ENCODE measurements around the gene POU6F2.

POU6F2 gene

GRCh38 chr7:39128287-39128843, 150.7 kb downstream of the POU6F2 start:
- no peak for DNase-seq (ENCODE audit: low read depth in 2 of 2)

GRCh38 chr7:39130274-39130673, 152.6 kb downstream of the POU6F2 start:
- DNase-seq (ENCODE audit: low read depth in 2 of 2): no peak

GRCh38 chr7:39130857-39131526, 153.3 kb downstream of the POU6F2 start:
- DNase-seq (ENCODE audit: low read depth in 2 of 2): no peak

- no peak for DNase-seq (ENCODE audit: low read depth in 2 of 2)
Observed at GRCh38 chr7:39132306-39132705, 154.6 kb downstream of the POU6F2 start.

- no peak for DNase-seq (ENCODE audit: low read depth in 2 of 2)
Observed at GRCh38 chr7:39133088-39133487, 155.4 kb downstream of the POU6F2 start.

DNA sequence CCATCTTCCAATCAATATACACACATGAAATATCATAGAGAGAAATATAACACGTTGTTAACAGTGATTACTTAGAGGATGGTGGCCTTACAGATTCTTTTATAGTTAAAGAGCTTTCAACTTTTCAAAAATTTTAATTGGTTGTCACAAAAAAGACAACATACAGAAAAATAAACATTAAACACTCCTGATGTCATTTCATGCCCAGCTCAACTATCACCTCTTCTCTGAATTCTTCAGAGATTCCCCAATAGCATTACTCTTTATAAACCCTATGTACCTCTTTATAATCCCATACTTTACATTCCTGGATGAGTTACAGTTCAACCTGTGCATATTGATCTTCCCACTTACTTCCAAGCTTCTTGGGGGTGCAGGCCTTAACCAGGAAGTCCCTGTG, 159.8 kb downstream of the POU6F2 start:
- no peak for DNase-seq (ENCODE audit: low read depth in 2 of 2)

DNA sequence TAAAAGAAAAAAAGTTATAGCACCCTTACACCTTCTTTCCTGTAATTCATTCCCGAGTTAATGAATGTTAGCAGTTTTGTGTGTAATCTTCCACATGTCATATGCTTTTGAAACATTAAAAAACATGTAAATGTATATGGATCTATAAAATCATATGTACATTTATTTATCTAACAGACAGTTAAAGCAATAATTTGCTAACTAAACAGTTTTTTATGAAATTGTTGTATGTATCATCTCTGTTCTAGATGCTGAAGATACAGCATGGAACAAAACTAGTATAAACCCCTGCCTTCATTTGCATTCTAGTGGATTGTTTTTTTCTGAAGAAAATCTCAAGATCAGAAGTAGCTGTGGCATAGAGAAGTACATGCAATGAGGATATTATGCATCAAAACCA, 165.0 kb downstream of the POU6F2 start:
- DNase-seq (ENCODE audit: low read depth in 2 of 2): no peak

- DNase-seq (ENCODE audit: low read depth in 2 of 2): no peak
Observed at GRCh38 chr7:39144420-39144819, 166.7 kb downstream of the POU6F2 start.

DNA sequence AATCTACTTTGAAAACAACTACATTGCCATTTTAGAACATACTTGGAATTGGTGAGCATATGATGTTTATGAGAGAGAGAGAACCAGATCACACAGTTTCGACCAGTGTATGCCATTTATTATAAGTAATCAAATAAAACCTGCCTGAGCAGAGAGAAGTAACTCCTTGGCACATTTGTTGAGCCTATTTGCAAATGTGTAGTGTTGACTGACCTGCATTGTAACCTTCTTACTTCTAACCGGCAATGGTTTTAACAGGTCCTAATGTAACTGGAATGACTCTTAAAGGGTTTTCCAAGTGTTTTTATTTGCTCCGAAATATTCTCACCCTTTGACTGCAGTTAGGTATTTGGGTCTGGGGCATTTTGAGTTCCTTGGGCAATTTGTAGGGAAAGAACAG, 167.6 kb downstream of the POU6F2 start:
- DNase-seq (ENCODE audit: low read depth in 2 of 2): no peak

- no peak for DNase-seq (ENCODE audit: low read depth in 2 of 2)
Observed at GRCh38 chr7:39145935-39146334, 168.2 kb downstream of the POU6F2 start.

DNA sequence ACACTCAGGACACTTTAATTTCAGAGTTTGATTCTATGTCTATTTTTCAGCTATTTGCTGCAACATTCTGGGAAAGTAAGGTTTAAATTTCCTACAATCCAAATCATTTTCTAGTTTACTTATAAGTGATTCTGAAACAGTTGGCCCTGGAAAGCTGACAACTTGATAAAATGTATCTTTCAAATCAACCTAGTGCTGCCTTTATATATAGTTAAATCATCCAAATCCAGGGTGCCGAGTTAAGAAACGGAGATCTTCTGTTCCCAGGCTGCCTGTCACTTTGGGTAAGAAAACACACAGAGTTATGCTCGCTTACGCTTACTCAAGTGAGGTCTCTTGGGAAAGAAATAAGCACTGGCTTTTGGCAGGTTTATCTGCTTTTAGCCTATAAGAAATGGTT, 175.0 kb downstream of the POU6F2 start:
- no peak for DNase-seq (ENCODE audit: low read depth in 2 of 2)

- DNase-seq (ENCODE audit: low read depth in 2 of 2): no peak
Observed at GRCh38 chr7:39153113-39153512, 175.4 kb downstream of the POU6F2 start.

DNA sequence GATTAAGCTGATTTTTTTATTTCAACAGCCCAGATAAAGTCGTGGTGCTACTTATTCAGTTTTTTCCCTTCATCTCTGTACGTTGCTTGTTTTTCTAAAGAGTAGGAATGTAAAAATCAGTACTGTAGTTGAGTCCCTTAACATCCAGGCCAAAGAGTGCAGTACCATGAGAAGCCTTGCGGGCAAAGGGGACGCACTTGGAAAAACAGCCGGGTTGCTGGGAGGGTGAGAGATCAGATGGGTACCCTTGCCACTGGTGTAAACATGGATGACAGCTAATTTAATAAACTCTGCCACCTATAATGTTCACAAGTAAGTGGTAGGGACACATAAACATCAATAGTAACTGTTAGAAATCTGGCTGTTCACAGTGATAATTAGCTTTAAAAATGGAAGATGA, 175.9 kb downstream of the POU6F2 start:
- no peak for DNase-seq (ENCODE audit: low read depth in 2 of 2)

- DNase-seq (ENCODE audit: low read depth in 2 of 2): no peak
Observed at GRCh38 chr7:39154815-39155214, 177.1 kb downstream of the POU6F2 start.

DNA sequence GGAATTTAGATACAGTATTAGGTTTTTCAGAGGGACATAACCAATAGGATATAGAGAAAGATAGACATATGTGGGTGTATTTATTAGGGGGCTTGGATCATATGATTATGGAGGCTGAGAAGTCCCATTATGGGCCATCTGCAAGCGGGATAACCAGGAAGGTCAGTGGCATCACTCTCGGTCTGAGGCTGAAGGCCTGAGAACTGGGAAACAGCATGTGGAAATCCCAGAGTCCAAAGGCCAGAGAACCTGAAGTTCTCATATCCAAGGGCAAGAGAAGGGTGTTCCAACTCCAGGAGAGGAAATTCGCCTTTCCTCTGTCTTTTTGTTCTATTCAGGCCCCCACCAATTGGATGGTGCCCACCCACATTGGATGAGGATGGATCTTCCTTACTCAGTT, 180.7 kb downstream of the POU6F2 start:
- DNase-seq (ENCODE audit: low read depth in 2 of 2): no peak

- DNase-seq (ENCODE audit: low read depth in 2 of 2): no peak
Observed at GRCh38 chr7:39161903-39162302, 184.2 kb downstream of the POU6F2 start.

DNA sequence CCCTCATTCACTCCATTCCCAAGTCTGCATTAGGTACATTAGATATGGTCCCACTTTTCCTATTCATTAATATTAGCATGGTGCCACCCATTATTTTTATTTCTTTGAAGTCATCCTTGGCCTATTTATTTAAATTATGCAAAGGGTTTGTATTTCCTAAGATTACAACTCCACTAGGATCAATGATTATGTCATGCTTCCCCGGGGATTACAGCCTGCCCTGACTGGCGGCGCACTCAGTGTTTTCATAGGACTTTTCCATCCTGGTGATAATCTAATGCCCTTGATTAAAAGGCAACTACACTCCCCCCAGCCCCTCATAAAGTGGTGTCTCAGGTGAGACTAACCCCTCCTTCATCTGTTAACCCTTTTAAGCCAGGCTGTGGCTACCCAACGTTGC, 187.2 kb downstream of the POU6F2 start:
- no peak for DNase-seq (ENCODE audit: low read depth in 2 of 2)

DNA sequence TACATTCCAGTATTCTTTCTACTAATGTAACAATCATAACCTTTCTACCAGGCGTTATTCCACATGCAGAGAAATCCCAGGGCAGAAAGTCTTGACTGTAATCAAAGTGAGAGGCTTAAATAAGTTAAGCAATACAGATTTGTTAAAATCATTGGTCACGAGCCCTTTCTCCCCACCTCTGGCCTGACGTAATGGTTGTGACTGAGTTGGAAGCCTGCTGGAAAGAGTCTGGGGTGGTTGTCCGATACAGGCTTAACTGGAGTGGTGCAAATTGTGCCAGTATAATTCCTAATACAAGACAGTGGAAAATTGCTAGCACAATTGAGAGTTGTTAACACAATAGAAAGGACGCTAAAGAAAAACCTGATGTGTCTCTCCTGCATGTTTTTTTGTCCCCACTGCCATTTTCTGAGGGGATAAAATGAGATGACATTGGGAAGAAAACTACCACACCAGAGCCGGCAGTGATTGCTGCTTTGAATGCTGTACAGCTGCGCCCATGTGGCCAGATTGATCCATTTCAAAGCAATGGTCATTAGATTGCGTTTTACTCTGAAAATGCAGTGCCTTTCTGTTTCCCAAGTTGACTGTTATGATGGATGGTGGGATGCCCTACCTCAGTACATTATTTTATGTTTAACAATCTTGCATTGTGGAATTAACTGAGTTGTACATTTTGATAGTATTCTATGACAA, 190.8 kb downstream of the POU6F2 start:
- no peak for DNase-seq (ENCODE audit: low read depth in 2 of 2)

DNA sequence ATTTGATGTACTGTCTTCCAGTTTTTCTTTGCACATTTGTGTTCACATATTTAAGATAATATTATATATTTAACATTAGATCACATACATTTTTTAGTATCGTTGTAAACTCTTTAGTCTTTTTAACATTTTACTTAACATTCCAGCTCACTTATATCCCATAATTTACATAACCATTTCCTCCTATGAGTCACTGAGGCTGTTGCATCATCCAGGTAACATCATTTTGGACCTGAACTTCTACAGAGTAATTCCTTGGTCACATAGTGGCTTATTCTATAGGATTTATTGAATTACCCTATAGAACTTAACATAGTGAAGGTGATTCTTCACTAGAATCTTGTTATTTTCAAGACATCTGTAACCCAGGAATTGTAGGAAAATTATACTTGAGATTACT, 194.4 kb downstream of the POU6F2 start:
- no peak for DNase-seq (ENCODE audit: low read depth in 2 of 2)

GRCh38 chr7:39181398-39181797, 203.7 kb downstream of the POU6F2 start:
- no peak for DNase-seq (ENCODE audit: low read depth in 2 of 2)

- no peak for DNase-seq (ENCODE audit: low read depth in 2 of 2)
Observed at GRCh38 chr7:39183796-39184195, 206.1 kb downstream of the POU6F2 start.

- no peak for DNase-seq (ENCODE audit: low read depth in 2 of 2)
Observed at GRCh38 chr7:39184391-39184790, 206.7 kb downstream of the POU6F2 start.

DNA sequence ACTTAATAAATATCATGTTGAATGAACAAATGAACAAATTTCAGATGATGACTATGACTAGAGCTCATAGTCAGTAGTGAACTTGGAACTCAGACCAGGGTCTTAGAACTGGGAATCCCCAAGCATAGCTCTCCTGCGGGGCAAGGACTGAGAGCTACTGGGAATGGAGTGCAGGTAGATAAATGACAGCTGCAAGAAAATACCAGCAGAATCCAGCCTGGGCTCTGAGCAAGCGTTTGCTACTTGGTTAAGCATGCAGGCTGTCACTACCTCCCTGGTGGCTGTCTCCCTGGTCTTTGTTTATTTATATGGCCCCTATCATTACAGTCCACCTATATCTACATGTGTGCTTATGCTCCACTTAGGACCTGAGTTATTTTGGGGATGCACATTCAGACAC, 208.4 kb downstream of the POU6F2 start:
- no peak for DNase-seq (ENCODE audit: low read depth in 2 of 2)

All from stimulated activated CD8-positive, alpha-beta memory T cell treated with anti-CD3 and anti-CD28 coated beads, Interleukin-15, amount 100 ng/mL, for 4 hours (primary cell).